Measurements from ENCODE around the gene GTF2F2.

Gene GTF2F2

DNA sequence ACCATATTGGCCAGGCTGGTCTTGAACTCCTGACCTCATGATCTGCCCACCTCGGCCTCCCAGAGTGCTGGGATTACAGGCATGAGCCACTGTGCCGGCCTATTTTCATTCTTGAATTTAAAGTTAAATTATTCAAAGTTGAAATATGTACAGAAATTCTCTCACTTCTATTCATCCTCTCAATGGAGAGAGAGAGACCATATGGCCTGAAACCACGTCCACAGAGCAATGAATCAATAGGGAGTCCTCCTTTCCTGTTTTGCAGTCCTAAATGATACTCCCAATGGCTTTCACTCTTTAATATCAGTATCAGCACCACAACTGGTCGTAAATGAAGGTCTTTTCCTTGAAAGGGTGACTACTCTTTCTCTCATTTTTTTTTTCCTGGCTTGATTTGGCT, 111.0 kb downstream of the GTF2F2 start:
- no peak overlapping the region for H3K4me3 ChIP-seq (ENCODE audit: low read depth, low read length)
- DNase-seq (ENCODE audit: low read depth) = no peak
- TF ChIP-seq, protein P1, sequence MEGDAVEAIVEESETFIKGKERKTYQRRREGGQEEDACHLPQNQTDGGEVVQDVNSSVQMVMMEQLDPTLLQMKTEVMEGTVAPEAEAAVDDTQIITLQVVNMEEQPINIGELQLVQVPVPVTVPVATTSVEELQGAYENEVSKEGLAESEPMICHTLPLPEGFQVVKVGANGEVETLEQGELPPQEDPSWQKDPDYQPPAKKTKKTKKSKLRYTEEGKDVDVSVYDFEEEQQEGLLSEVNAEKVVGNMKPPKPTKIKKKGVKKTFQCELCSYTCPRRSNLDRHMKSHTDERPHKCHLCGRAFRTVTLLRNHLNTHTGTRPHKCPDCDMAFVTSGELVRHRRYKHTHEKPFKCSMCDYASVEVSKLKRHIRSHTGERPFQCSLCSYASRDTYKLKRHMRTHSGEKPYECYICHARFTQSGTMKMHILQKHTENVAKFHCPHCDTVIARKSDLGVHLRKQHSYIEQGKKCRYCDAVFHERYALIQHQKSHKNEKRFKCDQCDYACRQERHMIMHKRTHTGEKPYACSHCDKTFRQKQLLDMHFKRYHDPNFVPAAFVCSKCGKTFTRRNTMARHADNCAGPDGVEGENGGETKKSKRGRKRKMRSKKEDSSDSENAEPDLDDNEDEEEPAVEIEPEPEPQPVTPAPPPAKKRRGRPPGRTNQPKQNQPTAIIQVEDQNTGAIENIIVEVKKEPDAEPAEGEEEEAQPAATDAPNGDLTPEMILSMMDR (IDR thresholded peaks at IDR 0.05; ENCODE audit: insufficient read depth, low read depth, low read length, missing control alignments) = no peak

DNA sequence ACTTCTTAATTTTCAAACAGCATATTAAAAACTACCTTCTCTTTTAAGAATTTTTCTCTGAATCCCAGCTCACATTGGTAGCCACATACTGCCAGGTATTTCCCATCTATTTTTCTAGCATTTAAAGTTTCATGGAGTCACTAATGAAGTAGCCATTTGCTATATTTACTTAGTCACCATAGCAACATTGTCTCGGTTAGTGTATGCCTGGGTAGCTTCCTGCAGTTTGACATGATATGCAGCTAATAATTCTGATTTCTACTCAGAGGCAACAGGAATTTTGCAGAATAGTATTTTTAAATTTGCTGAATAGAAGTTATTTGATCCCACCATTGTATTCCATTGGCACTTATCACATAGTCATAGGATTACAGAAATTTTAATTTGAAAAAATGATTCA, 111.4 kb downstream of the GTF2F2 start:
- H3K4me3 ChIP-seq (ENCODE audit: low read depth, low read length) = no peak overlapping the region
- peak; percentile 11 for DNase-seq (ENCODE audit: low read depth)
- TF ChIP-seq, protein P1 (IDR thresholded peaks at IDR 0.05; ENCODE audit: insufficient read depth, low read depth, low read length, missing control alignments) = no peak

DNA sequence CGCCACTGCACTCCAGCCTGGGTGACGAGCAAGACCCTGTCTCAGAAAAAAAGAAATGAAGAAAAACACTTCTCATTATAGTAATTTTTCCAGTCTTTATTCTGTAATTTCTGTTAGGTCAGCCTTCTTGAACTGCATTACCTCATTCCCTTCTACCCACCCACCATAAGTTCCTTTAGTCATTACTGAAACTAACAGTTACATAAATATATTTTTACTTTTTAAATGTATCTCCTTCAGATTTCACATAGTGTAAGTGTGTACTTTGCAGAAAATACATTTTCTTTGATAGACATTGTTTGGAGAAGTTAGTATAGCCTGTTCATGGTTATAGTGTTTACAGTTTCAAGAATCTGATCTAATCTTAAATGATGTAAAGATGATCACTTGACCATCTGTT, 112.3 kb downstream of the GTF2F2 start:
- TF ChIP-seq, protein P1 (IDR thresholded peaks at IDR 0.05; ENCODE audit: insufficient read depth, low read depth, low read length, missing control alignments) = no peak
- H3K4me3 ChIP-seq (ENCODE audit: low read depth, low read length) = no peak overlapping the region

DNA sequence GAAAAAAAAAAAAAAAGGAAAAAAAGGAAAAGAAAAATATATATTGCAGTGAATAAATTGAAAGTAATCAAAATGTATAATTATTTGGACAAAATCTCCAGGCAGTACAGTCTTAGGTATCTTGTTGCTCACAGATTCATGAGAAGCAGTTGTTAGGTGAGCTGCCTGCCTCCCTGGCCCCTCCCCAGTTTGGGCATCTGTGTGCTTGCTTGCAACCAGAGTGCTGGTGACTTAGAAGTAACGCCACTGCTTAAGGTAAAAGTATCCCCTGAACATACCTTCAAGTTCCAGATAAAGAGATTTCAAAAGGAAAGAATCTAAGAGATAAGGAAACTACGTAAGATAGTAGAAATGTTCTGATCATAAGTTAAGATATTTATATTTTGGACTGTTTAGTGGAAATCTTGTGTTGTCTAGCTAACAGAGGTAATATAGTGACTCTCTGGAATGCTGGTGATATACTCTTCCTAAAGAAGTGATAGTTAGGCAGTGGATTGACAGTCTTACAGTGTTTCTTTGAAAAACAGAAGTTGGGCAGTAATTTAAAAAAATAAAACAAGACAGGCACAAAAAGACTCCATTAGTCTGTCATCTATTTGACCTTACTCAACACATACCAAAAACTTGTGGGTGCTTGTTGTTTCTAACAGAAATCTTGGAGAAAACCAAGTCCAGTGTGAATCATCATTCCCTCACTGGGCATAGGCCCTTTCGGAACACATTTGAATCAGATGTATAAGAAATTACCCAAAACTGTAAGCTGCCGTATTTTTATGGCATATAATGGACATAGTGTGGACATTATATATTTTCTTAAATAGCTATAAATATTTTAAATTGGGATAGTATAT, 118.9 kb downstream of the GTF2F2 start:
- no peak for DNase-seq (ENCODE audit: low read depth)
- TF ChIP-seq, protein P1 (IDR thresholded peaks at IDR 0.05; ENCODE audit: insufficient read depth, low read depth, low read length, missing control alignments) = no peak
- H3K4me3 ChIP-seq (ENCODE audit: low read depth, low read length) = no peak overlapping the region

More for the DNA sequence above, 112.3 kb downstream of the GTF2F2 start:
- DNase-seq (ENCODE audit: low read depth) = no peak

DNA sequence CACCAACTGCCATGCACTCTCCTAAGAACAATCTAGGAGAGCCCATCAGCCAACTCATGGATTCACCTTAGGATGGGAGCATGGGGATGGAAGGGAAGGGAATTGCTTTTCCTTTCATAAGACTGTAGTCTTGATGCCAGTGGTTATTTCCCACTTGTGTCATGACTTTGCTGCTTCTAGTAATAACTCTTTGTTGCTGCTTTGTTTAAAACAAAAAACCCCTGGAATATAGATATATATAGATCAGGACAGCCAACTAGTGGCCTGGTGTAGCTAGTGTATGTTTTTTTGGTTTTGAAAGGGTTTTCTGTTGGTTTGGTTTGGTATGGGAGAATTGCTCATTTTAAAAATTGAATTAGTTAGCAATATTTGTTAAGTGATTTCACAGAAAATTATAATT, 119.8 kb downstream of the GTF2F2 start:
- no peak overlapping the region for H3K4me3 ChIP-seq (ENCODE audit: low read depth, low read length)
- TF ChIP-seq, protein P1 (IDR thresholded peaks at IDR 0.05; ENCODE audit: insufficient read depth, low read depth, low read length, missing control alignments) = no peak
- no peak for DNase-seq (ENCODE audit: low read depth)

DNA sequence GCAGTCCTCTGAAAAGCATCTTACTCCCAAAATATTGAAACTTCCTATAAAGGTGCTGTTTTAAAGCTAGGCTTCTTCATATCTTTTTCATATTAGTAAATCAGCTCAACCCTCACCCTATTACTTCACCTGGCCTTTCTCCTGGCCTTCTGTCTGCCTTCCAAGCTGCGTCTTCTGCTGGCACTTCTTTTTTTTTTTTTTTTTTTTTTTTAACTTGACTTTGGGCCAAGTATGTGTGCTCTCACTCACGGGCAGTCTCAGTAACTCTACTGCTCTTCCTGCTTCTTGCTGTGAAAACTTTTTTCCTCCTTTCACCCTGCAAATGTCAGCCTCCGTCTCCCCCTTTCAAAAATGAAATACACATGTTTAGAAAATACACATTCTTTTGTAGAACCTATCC, 121.8 kb downstream of the GTF2F2 start:
- DNase-seq (ENCODE audit: low read depth) = no peak
- no peak overlapping the region for H3K4me3 ChIP-seq (ENCODE audit: low read depth, low read length)
- TF ChIP-seq, protein P1 (IDR thresholded peaks at IDR 0.05; ENCODE audit: insufficient read depth, low read depth, low read length, missing control alignments) = no peak

DNA sequence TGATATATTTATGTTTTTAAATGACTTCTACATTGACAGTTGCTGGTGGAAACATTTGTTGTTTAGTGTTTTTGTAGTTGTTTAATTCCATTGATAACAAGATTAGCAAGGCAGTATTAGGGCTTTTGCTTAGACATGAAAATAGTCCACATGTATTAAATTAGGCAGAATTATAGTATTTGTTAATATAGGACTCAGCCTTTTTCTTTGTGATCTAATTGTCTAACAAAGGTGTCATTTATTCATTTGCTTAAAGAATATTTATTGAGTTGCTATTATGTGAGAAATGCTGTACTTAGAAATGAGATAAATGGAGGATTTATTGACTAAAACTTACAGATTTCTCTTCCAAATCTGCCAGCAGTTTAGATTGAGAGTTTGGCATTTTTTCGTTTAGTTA, 122.2 kb downstream of the GTF2F2 start:
- TF ChIP-seq, protein P1 (IDR thresholded peaks at IDR 0.05; ENCODE audit: insufficient read depth, low read depth, low read length, missing control alignments) = no peak
- no peak overlapping the region for H3K4me3 ChIP-seq (ENCODE audit: low read depth, low read length)
- DNase-seq (ENCODE audit: low read depth) = no peak
